HCT116 (cell line): Measurements from ENCODE around the gene SZT2. TPM values are rescaled to one million over a fixed set of nuclear protein-coding genes. Genes with fewer than 3 reads are reported as not detected.

ENCODE experiments used
- ATAC-seq: fragments of 200-7000 bp; cut with Tn5 transposase; 2 replicates; pipeline ENCODE4 v1.9.1; 2020; ENCODE audit warnings: mild to moderate bottlenecking, moderate library complexity
- BruUV-seq: library from RNA; stranded (reverse); fragments of 400-500 nt; replicated peaks from 2 replicates; lab custom pipeline; 2021; lab: Mats Ljungman, UMichigan
- CTCF ChIA-PET: fragments of 300-600 bp; sonication (Branson Sonifier 250); formaldehyde crosslinking; loops from one replicate; lab custom pipeline; 2021; ENCODE audit warnings: antibody characterized with exemption; lab: Charles Lee
- POLR2A ChIA-PET: fragments of 300-600, 350-600 bp; sonication (Branson Sonifier 250); formaldehyde crosslinking; loops from one replicate; lab custom pipeline; 2021; ENCODE audit warnings: antibody characterized with exemption; lab: Charles Lee
- RAD21 ChIA-PET, 2 experiments: fragments of 300-600 bp; sonication (Branson Sonifier 250); formaldehyde crosslinking; loops; one replicate each; lab custom pipeline; 2023; ENCODE audit warnings: low total read pairs in 2 of 2; ENCODE audit not compliant: uncharacterized antibody in 2 of 2, unreplicated experiment in 2 of 2, low non-redundant PET in 1 of 2; lab: Charles Lee
- DNase-seq: peaks from one replicate; pipeline ENCODE4 v3.0.0-alpha.2; 2010; ENCODE audit warnings: low read depth, low spot score
- H2AFZ ChIP-seq: fragments of 200-600 bp; shearing (Covaris generic), sonication (generic); 2 replicates; pipeline ENCODE4 v1.6.1; 2017; ENCODE audit warnings: low read depth, mixed run types, mixed read lengths, antibody characterized with exemption, low read length; ENCODE audit not compliant: poor library complexity, severe bottlenecking
- H3K27ac ChIP-seq: 2 replicates; pipeline ENCODE4 v1.5.1; 2012; ENCODE audit warnings: low read depth, low read length
- H3K27me3 ChIP-seq: fragments of 200-600 bp; sonication (generic); 2 replicates; pipeline ENCODE4 v1.6.1; 2016; ENCODE audit warnings: mixed run types, low read length, mixed read lengths; ENCODE audit not compliant: insufficient read depth
- H3K36me3 ChIP-seq, 2 experiments: fragments of 200-500 bp in 1 of 2; fragments of 200-600 bp in 1 of 2; sonication (Bioruptor generic) in 1 of 2; sonication (generic) in 1 of 2; 2 replicates each; pipeline versions ENCODE4 v1.5.1 to v1.6.1; 2014 to 2016; ENCODE audit warnings: low read length in 2 of 2, inconsistent platforms in 1 of 2, mixed read lengths in 1 of 2, mixed run types in 1 of 2; ENCODE audit not compliant: insufficient read depth in 2 of 2, control insufficient read depth in 1 of 2
- H3K4me1 ChIP-seq, 2 experiments: fragments of 200-600 bp in 1 of 2; sonication (generic) in 1 of 2; 2 replicates each; pipeline versions ENCODE4 v1.5.1 to v1.6.1; 2012 to 2017; ENCODE audit warnings: low read length in 2 of 2, inconsistent platforms in 1 of 2, mild to moderate bottlenecking in 1 of 2, mixed read lengths in 1 of 2, mixed run types in 1 of 2, moderate library complexity in 1 of 2; ENCODE audit not compliant: insufficient read depth in 2 of 2, control insufficient read depth in 1 of 2
- H3K4me2 ChIP-seq: fragments of 200-600 bp; sonication (generic); 2 replicates; pipeline ENCODE4 v1.6.1; 2017; ENCODE audit warnings: mixed run types, low read length, mixed read lengths
- H3K4me3 ChIP-seq, 2 experiments: fragments of 200-600 bp in 1 of 2; sonication (generic) in 1 of 2; replicated peaks in 1 of 2; 2 replicates each; pipeline ENCODE4 v1.5.1; 2011 to 2016; ENCODE audit warnings: low read length in 2 of 2, control low read depth in 1 of 2, low read depth in 1 of 2, mild to moderate bottlenecking in 1 of 2, mixed read lengths in 1 of 2, mixed run types in 1 of 2
- H3K79me2 ChIP-seq: fragments of 200-600 bp; sonication (generic); 2 replicates; pipeline ENCODE4 v1.6.1; 2017; ENCODE audit warnings: mild to moderate bottlenecking, mixed run types, low read length, moderate library complexity, mixed read lengths; ENCODE audit not compliant: insufficient read depth
- H3K9ac ChIP-seq: fragments of 200-600 bp; sonication (generic); 2 replicates; pipeline ENCODE4 v1.6.1; 2016; ENCODE audit warnings: low read length, mixed read lengths
- H3K9me2 ChIP-seq: fragments of 200-600 bp; sonication (generic), shearing (Covaris generic); 2 replicates; pipeline ENCODE4 v1.6.1; 2017; ENCODE audit warnings: mixed run types, mild to moderate bottlenecking, moderate library complexity; ENCODE audit not compliant: insufficient read depth
- H3K9me3 ChIP-seq, 2 experiments: fragments of 200-500 bp in 1 of 2; fragments of 200-600 bp in 1 of 2; sonication (Bioruptor generic) in 1 of 2; sonication (generic) in 1 of 2; 2 replicates each; pipeline ENCODE4 v1.6.1; 2014 to 2017; ENCODE audit warnings: low read length in 2 of 2, mixed read lengths in 2 of 2, inconsistent platforms in 1 of 2, low read depth in 1 of 2, mild to moderate bottlenecking in 1 of 2, mixed run types in 1 of 2, moderate library complexity in 1 of 2; ENCODE audit not compliant: control insufficient read depth in 1 of 2, insufficient read depth in 1 of 2
- H4K20me1 ChIP-seq: fragments of 200-600 bp; sonication (generic), shearing (Covaris generic); 2 replicates; pipeline ENCODE4 v1.6.1; 2017; ENCODE audit warnings: mixed run types, mild to moderate bottlenecking, moderate library complexity; ENCODE audit not compliant: insufficient read depth
- ATF3 ChIP-seq: IDR thresholded peaks from 2 replicates; pipeline ENCODE4 v1.6.1; 2012
- CBX3 ChIP-seq: IDR thresholded peaks from 2 replicates; pipeline ENCODE4 v1.6.1; 2012; ENCODE audit warnings: low read depth
- CEBPB ChIP-seq: IDR thresholded peaks from 2 replicates; pipeline ENCODE4 v1.6.1; 2012; ENCODE audit warnings: low read depth
- CTCF ChIP-seq, 3 experiments: fragments of 200-600 bp in 1 of 3; sonication (generic) in 1 of 3; IDR thresholded peaks in 2 of 3; conservative IDR thresholded peaks in 1 of 3; 2 replicates each; pipeline ENCODE4 v1.5.1; 2012 to 2017; ENCODE audit warnings: low read depth in 2 of 3, low read length in 2 of 3, antibody characterized with exemption in 1 of 3, borderline replicate concordance in 1 of 3, control low read depth in 1 of 3, mild to moderate bottlenecking in 1 of 3, mixed read lengths in 1 of 3, mixed run types in 1 of 3, moderate library complexity in 1 of 3; ENCODE audit not compliant: insufficient read depth in 1 of 3
- EGR1 ChIP-seq: IDR thresholded peaks from 2 replicates; pipeline ENCODE4 v1.6.1; 2012; ENCODE audit warnings: low read depth
- ELF1 ChIP-seq: IDR thresholded peaks from 2 replicates; pipeline ENCODE4 v1.6.1; 2012; ENCODE audit warnings: low read depth, borderline replicate concordance
- EZH2 ChIP-seq: fragments of 200-600 bp; sonication (generic); IDR thresholded peaks from 2 replicates; pipeline ENCODE4 v1.6.1; 2017; ENCODE audit warnings: antibody characterized with exemption, mixed run types
- EZH2phosphoT487 ChIP-seq: fragments of 200-600 bp; IDR thresholded peaks from 2 replicates; pipeline ENCODE4 v1.6.1; 2018; ENCODE audit warnings: antibody characterized with exemption, borderline replicate concordance
- FOSL1 ChIP-seq: IDR thresholded peaks from 2 replicates; pipeline ENCODE4 v1.6.1; 2012; ENCODE audit warnings: low read depth
- JUND ChIP-seq: IDR thresholded peaks from 2 replicates; pipeline ENCODE4 v1.6.1; 2012
- MAX ChIP-seq: IDR thresholded peaks from 2 replicates; pipeline ENCODE4 v1.6.1; 2012
- POLR2A ChIP-seq: IDR thresholded peaks from 2 replicates; pipeline ENCODE4 v1.7.0; 2011; ENCODE audit warnings: borderline replicate concordance; ENCODE audit not compliant: insufficient read depth, insufficient read length; ENCODE audit errors: extremely low read depth
- RAD21 ChIP-seq: IDR thresholded peaks from 2 replicates; pipeline ENCODE4 v1.6.1; 2012; ENCODE audit warnings: low read depth, mild to moderate bottlenecking
- SIN3A ChIP-seq: IDR thresholded peaks from 2 replicates; pipeline ENCODE4 v1.6.1; 2012; ENCODE audit warnings: low read depth
- SP1 ChIP-seq: IDR thresholded peaks from 2 replicates; pipeline ENCODE4 v1.6.1; 2012; ENCODE audit warnings: low read depth
- SRF ChIP-seq: IDR thresholded peaks from 2 replicates; pipeline ENCODE4 v1.6.1; 2012; ENCODE audit warnings: low read depth
- TCF7L2 ChIP-seq: IDR thresholded peaks from 2 replicates; pipeline ENCODE4 v1.7.0; 2011; ENCODE audit warnings: borderline replicate concordance, inconsistent platforms; ENCODE audit not compliant: insufficient read depth, insufficient read length; ENCODE audit errors: extremely low read depth
- ZBTB33 ChIP-seq: IDR thresholded peaks from 2 replicates; pipeline ENCODE4 v1.6.1; 2011; ENCODE audit warnings: mild to moderate bottlenecking, low read length, moderate library complexity; ENCODE audit not compliant: insufficient replicate concordance; ENCODE audit errors: extremely low read depth
- ZFX ChIP-seq: fragments of 450-650 bp; IDR thresholded peaks from 2 replicates; pipeline ENCODE4 v1.6.1; 2017
- intact Hi-C: fragments of 100-400 bp; cut with micrococcal nuclease; formaldehyde crosslinking; loops from 2 replicates; pipeline ENCODE4 v1.10.0; 2022
- total RNA-seq: library from RNA; stranded (reverse); gene quantifications from one replicate; pipeline ENCODE4 v1.2.1, GENCODE V29; 2021; ENCODE audit not compliant: unreplicated experiment

The SZT2 gene
- total RNA-seq, 1 experiment from 2014 or later: 43.0 TPM

GRCh38 chr1:43405219-43405875 is 15.6 kb downstream of the SZT2 start:
- H3K9ac ChIP-seq: no peak overlapping the region
- no peak overlapping the region for H3K27ac ChIP-seq
- H4K20me1 ChIP-seq: no peaks in the 10 kb centered on the region
- intact Hi-C loops: no loop called here
- no peaks in the 10 kb centered on the region for H3K4me1 ChIP-seq
- H3K9me3 ChIP-seq: no peaks in the 10 kb centered on the region
- no peak overlapping the region for H3K4me2 ChIP-seq
- H3K9me2 ChIP-seq: no peaks in the 10 kb centered on the region
- ATAC-seq: no peak
- H3K27me3 ChIP-seq: no peaks in the 10 kb centered on the region
- no peak for DNase-seq
- H3K79me2 ChIP-seq: no peaks in the 10 kb centered on the region
- H3K4me3 ChIP-seq: no peak overlapping the region
- TF ChIP-seq FOSL1 (no peak), CBX3 (no peak)
- ChIA-PET CTCF (no interaction called here), POLR2A (no interaction called here), RAD21 (no interaction called here)
- peaks cover 9 to 23% of the 10 kb centered on the region in 2 experiments; a peak in 2 of 4 replicates for H3K36me3 ChIP-seq
- no peak overlapping the region for H2AFZ ChIP-seq
- no TSS peak for BruUV-seq

- no TSS peak for BruUV-seq
- ChIA-PET CTCF (no interaction called here), POLR2A (no interaction called here), RAD21 (no interaction called here)
- Histone ChIP-seq H4K20me1 (no peaks in the 10 kb centered on the region), H3K9me3 (no peaks in the 10 kb centered on the region), H3K9ac (no peak overlapping the region), H3K27me3 (no peaks in the 10 kb centered on the region), H3K27ac (no peak overlapping the region), H3K9me2 (no peaks in the 10 kb centered on the region), H3K79me2 (no peaks in the 10 kb centered on the region), H3K4me2 (no peak overlapping the region), H3K4me3 (no peak overlapping the region), H3K4me1 (no peaks in the 10 kb centered on the region), H3K36me3 (peaks cover 9 to 23% of the 10 kb centered on the region in 2 experiments; a peak in 2 of 4 replicates), H2AFZ (no peak overlapping the region)
- ATAC-seq: no peak
- intact Hi-C loops: no loop called here
- no peak for TF ChIP-seq ZBTB33
- no peak for TF ChIP-seq ELF1
- no peak for TF ChIP-seq POLR2A
- TF ChIP-seq ATF3: no peak
- TF ChIP-seq MAX: no peak
- no peak for TF ChIP-seq EZH2
- no peak for TF ChIP-seq ZFX
- no peak for TF ChIP-seq EGR1
- TF ChIP-seq SP1: no peak
- no peak for TF ChIP-seq RAD21
- TF ChIP-seq JUND: no peak
- no peak for TF ChIP-seq SRF
- no peak for TF ChIP-seq SIN3A
- TF ChIP-seq EZH2phosphoT487: no peak
- TF ChIP-seq FOSL1: no peak
- no peak for TF ChIP-seq CEBPB
- no peak for TF ChIP-seq TCF7L2
- no peak for TF ChIP-seq CTCF (IDR thresholded peaks at IDR 0.05 in 2 of 3, conservative IDR thresholded peaks at IDR 0.05 in 1 of 3; ENCODE audit: borderline replicate concordance in 1 of 3, insufficient read depth in 1 of 3, low read depth in 2 of 3, low read length in 2 of 3)
- DNase-seq: no peak
These were observed 16.2 kb downstream of the SZT2 start for GRCh38 chr1:43405876-43406234.
